Putamen (tissue), 1 donor: Measurements from ENCODE around the gene PRAMEF13.
"Not testable (repeated sequence)": the region's sequence is repeated elsewhere in the genome, so short reads cannot be mapped to it uniquely, and the experiment has no call there.

Experiments used
- DNase-seq: peaks from one replicate; pipeline ENCODE4 v3.0.0-alpha.2; 2016; ENCODE audit warnings: low spot score

The PRAMEF13 gene, protein sequence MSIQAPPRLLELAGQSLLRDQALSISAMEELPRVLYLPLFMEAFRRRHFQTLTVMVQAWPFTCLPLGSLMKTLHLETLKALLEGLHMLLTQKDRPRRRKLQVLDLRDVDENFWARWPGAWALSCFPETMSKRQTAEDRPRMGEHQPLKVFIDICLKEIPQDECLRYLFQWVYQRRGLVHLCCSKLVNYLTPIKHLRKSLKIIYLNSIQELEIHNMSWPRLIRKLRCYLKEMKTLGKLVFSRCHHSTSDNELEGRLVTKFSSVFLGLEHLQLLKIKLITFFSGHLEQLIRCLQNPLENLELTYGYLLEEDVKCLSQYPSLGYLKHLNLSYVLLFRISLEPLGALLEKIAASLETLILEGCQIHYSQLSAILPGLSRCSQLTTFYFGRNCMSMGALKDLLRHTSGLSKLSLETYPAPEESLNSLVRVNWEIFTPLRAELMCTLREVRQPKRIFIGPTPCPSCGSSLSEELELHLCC

DNA sequence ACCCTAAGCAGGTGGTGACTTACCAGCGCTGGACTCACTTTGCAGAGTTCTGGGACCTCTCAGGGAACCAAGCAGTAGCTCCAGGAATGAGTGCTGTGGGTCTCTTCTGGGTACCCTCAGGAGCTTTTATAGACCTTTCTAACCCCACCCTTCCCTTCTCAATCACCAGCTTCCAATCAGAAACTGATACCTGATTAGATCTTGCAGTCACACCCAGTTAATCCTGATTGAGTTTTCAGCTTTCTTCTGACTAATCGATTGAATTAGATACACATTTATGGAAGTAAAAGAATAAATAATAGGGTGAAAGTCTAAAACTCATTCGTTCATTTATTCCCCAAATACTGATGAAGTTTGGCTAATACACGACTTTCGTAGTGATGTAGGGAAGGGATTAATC lies at the start of gene PRAMEF13:
TSS of gene PRAMEF13 (minus strand) at position 101 of the 400 bp plus-strand sequence. CDS start 1,820 bp downstream, outside the sequence.
- DNase-seq = not testable (repeated sequence)

DNA sequence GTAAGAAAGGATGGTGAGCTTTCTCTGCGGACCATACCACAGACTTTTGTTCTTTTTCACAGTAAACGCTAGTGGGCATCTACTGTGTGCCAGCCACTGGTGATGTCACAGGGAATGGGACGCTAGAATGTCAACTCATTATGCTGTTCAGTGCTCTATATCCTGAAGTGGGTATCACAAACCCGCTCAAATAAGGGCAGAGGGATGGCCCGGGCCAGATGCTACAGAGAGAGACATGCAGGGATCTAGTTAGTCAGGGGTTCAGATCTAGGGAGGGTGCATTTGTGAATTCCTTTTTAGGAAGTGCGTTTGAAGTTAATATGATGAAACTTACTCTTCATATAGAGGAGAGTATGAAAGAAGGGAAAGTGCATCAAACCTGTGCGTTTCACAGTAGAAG lies 45.9 kb upstream of the PRAMEF13 start:
- DNase-seq = not testable (repeated sequence)

GRCh38 chr1:13246554-13246871 lies 45.3 kb upstream of the PRAMEF13 start:
- DNase-seq = not testable (repeated sequence)

GRCh38 chr1:13245841-13246553 lies 44.8 kb upstream of the PRAMEF13 start:
- DNase-seq = not testable (repeated sequence)

DNA sequence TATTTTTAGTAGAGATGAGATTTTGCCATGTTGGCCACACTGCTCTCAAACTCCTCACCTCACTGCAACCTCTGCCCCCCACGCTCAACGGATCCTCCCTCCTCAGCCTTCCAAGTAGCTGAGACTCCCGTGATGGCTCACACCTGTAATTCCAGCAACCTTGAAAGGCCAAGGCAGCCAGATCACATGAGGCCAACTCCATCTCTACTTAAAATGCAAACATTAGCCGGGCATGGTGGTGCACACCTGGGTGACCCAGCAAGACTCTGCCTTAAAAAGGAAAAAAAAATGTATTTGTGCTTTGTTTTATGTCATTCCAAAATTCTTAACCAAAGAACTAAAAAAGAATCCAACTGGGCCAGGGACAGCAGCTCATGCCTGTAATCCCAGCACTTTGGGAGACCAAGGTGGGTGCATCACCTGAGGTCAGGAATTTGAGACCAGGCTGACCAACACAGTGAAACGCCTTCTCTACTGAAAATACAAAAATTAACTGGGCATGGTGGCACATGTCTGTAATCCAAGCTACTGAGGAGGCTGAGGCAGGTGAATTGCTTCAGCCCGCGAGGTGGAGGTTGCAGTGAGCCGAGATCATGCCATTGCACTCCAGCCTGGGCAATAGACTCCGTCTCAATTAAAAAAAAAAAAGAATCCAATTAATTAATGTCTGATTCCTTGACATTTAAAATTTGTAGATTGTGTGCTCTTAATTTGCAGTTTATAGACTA lies 42.5 kb upstream of the PRAMEF13 start:
- not testable (repeated sequence) for DNase-seq

- not testable (repeated sequence) for DNase-seq
Measured at GRCh38 chr1:13239633-13240032, 38.4 kb upstream of the PRAMEF13 start.

GRCh38 chr1:13237572-13237971 lies 36.4 kb upstream of the PRAMEF13 start:
- DNase-seq = not testable (repeated sequence)

DNA sequence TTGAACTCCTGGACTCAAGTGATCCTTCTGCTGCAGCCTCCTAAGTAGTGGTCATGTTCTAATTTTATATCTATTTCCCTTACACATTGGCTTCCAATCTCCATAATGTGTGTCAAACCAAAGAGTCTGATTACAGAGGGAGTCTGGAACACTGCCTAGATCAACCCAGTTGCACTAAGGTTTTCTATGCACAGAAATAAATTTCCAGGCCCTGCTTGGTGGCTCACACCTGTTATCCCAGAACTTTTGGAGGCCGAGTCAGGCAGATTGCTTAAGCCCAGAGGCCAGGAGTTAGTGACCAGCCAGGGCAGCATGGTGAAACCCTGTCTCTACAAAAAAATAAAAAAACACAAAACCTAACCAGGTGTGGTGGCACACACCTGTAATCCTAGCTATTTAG lies 32.8 kb upstream of the PRAMEF13 start:
- DNase-seq = not testable (repeated sequence)

GRCh38 chr1:13232056-13232455 lies 30.8 kb upstream of the PRAMEF13 start:
- not testable (repeated sequence) for DNase-seq

- not testable (repeated sequence) for DNase-seq
Measured at GRCh38 chr1:13231061-13231750, 30.0 kb upstream of the PRAMEF13 start.

DNA sequence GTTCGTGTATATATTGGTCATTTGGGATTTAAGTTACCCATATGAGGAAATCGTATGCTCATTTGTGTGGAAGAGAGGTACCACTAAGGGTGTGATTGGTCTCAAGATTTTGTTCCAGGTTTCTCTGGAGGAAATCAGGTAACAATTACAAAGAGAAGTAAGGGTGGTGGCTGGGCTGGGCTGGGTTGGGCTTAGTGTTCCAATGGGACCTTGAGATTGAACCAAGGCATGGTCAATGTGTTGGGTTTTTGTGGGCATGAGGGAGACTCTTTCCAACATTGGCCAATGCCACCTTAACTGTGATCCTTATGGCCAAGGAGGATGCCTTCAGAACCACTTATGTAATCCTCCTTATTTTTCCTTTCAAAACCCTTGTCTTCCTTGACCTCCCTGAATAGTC lies 29.4 kb upstream of the PRAMEF13 start:
- DNase-seq = not testable (repeated sequence)

DNA sequence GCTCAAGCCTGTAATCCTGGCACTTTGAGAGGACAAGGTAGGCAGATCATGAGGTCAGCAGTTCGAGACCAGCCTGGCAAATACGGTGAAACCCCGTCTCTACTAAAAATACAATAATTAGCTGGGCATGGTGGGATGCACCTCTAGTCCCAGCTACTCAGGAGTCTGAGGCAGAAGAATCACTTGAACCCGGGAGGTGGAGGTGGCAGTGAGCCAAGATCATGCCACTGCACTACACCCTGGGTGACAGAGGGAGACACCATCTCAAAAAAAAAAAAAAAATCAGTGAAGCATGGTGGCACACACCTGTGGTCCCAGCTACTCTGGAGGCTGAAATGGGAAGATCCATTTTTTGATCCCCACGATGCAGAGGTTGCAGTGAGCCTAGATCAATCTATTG lies 28.9 kb upstream of the PRAMEF13 start:
- DNase-seq = not testable (repeated sequence)

GRCh38 chr1:13228343-13228781 lies 27.2 kb upstream of the PRAMEF13 start:
- DNase-seq = no peak

DNA sequence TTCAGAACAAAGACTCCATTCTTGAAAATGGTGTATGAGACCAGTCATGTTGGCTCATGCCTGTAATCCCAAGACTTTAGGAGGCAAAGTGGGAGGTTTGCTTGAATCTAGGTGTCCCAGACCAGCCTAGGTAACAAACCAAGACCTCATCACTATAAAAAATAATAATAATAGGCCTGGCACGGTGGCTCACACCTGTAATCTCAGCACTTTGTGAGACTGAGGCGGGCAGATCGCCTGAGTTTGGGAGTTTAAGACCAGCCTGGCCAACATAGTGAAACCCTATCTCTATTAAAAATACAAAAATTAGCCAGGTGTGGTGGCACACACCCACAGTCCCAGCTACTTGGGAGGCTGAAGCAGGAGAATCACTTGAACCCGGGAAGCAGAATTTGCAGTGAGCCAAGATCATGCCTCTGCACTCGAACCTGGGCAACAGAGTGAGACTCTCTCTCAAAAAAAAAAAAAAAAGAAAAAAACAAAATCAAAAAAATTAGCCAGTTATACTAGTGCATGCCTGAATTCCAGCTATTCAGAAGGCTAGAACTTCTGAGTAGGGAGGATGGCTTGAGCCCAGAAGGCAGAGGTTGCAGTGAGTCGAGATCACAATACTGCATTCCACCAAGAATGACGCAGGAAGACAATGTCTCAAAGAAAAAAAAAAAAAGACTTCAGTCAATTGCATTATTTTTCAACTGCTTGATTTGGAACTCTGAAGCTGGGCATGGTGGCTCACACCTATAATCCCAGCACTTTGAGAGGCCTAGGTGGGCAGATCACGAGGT lies 26.3 kb upstream of the PRAMEF13 start:
- not testable (repeated sequence) for DNase-seq

- DNase-seq = not testable (repeated sequence)
Measured at GRCh38 chr1:13225675-13226204, 24.5 kb upstream of the PRAMEF13 start, which contains the start of gene PRAMEF18. TSS of gene PRAMEF18 (minus strand) at chr1:13226154. CDS start at chr1:13226106, 48 bp downstream.

- DNase-seq = no peak
Measured at GRCh38 chr1:13224480-13225060, 23.4 kb upstream of the PRAMEF13 start.

DNA sequence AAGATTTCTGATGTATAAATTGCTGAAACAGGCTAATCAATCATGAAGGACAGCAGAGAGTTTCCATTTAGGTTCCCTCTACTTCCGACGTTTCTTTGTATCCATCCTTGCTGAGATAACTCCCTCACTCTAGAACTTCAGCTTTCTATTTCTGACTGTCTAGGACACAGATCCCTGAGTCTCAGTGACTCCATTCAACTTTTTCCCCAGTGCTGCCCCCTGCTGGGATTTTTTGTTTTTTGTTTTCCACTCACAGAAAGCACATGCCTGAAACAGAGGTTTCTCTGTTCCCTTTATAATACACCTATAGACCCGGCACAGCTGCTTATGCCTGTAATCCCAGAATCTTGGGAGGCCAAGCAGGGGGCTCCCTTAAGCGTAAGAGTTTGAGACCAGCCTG lies 21.6 kb upstream of the PRAMEF13 start:
- not testable (repeated sequence) for DNase-seq

- not testable (repeated sequence) for DNase-seq
Measured at GRCh38 chr1:13219203-13219602, 18.0 kb upstream of the PRAMEF13 start.

GRCh38 chr1:13216619-13217018 lies 15.4 kb upstream of the PRAMEF13 start:
- not testable (repeated sequence) for DNase-seq

DNA sequence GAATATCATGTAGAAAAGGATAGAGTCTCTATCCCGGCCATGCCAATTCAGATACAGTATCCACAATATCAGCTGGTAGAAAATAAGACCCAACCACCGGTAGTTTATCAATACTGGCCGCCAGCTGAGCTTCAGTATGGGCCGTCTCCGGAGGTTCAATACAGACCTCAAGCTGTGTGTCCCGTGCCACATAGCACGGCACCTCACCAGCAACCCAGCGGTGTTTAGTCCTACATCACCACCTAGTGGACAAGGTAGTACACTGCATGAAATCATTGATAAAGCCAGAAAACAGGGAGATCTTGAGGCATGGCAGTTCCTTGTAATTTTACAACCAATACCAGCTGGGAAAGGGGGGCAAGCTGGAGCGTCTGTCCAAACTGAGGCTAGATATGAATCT lies 7.5 kb upstream of the PRAMEF13 start:
- DNase-seq = not testable (repeated sequence)
